PC-9 (cell line): ENCODE results near the gene ZC3H12A. TPM values are rescaled to one million over a fixed set of nuclear protein-coding genes. Genes with fewer than 3 reads are reported as not detected.
A peak's percentile ranks its signal among the peaks of the same experiment; 100 is the strongest.

Experiments used
- BruUV-seq: library from RNA; stranded (reverse); fragments of 400-500 nt; replicated peaks from 2 replicates; lab custom pipeline; 2021; lab: Mats Ljungman, UMichigan
- CTCF ChIA-PET: fragments of 300-600 bp; sonication (Branson Sonifier 250); formaldehyde crosslinking; loops from one replicate; lab custom pipeline; 2022; ENCODE audit warnings: antibody characterized with exemption; lab: Charles Lee
- POLR2A ChIA-PET: fragments of 300-600 bp; sonication (Branson Sonifier 250); formaldehyde crosslinking; loops from one replicate; lab custom pipeline; 2022; ENCODE audit warnings: antibody characterized with exemption; ENCODE audit not compliant: unreplicated experiment; lab: Charles Lee
- DNase-seq, 2 experiments: peaks; one replicate each; pipeline versions ENCODE4 v3.0.0 to v3.0.0-alpha.2; 2015 to 2022; ENCODE audit warnings: mixed read lengths in 1 of 2
- H2AFZ ChIP-seq: fragments of 200-600 bp; sonication (generic); 2 replicates; pipeline ENCODE4 v1.8.1; 2017; ENCODE audit warnings: antibody characterized with exemption
- H3F3A ChIP-seq: fragments of 200-600 bp; sonication (generic); 2 replicates; pipeline ENCODE4 v1.8.1; 2017; ENCODE audit warnings: antibody characterized with exemption, mild to moderate bottlenecking, low read depth; ENCODE audit not compliant: insufficient read depth
- H3K27ac ChIP-seq: fragments of 200-600 bp; sonication (generic); 2 replicates; pipeline ENCODE4 v1.6.1; 2016; ENCODE audit warnings: mixed run types
- H3K27me3 ChIP-seq: fragments of 200-600 bp; sonication (generic); 2 replicates; pipeline ENCODE4 v1.6.1; 2016; ENCODE audit warnings: low read depth, mixed run types; ENCODE audit not compliant: insufficient read depth
- H3K36me3 ChIP-seq: fragments of 200-600 bp; sonication (generic); 2 replicates; pipeline ENCODE4 v1.6.1; 2016; ENCODE audit warnings: low read depth, mixed run types
- H3K4me1 ChIP-seq: fragments of 200-600 bp; sonication (generic); replicated peaks from 2 replicates; pipeline ENCODE4 v1.6.1; 2016; ENCODE audit warnings: mixed run types; ENCODE audit not compliant: insufficient read depth
- H3K4me2 ChIP-seq: fragments of 200-600 bp; sonication (generic); 2 replicates; pipeline ENCODE4 v1.6.1; 2017; ENCODE audit warnings: mixed run types
- H3K4me3 ChIP-seq: fragments of 200-600 bp; sonication (generic); 2 replicates; pipeline ENCODE4 v1.6.1; 2016; ENCODE audit warnings: mixed run types
- H3K79me2 ChIP-seq: fragments of 200-600 bp; sonication (generic); 2 replicates; pipeline ENCODE4 v1.6.1; 2017; ENCODE audit warnings: low read depth, mixed run types
- H3K9me2 ChIP-seq: fragments of 200-600 bp; sonication (generic); 2 replicates; pipeline ENCODE4 v1.8.1; 2017; ENCODE audit warnings: mild to moderate bottlenecking; ENCODE audit not compliant: insufficient read depth
- H3K9me3 ChIP-seq: fragments of 200-600 bp; sonication (generic); 2 replicates; pipeline ENCODE4 v1.8.1; 2016; ENCODE audit warnings: low read depth; ENCODE audit not compliant: insufficient read depth
- H4K20me1 ChIP-seq: fragments of 200-600 bp; sonication (generic); 2 replicates; pipeline ENCODE4 v1.8.1; 2017; ENCODE audit not compliant: insufficient read depth
- CTCF ChIP-seq: fragments of 200-600 bp; sonication (generic); conservative IDR thresholded peaks from 2 replicates; pipeline ENCODE4 v1.6.1; 2017; ENCODE audit warnings: mixed run types, antibody characterized with exemption, mild to moderate bottlenecking, moderate library complexity
- EZH2 ChIP-seq: fragments of 200-600 bp; sonication (generic); IDR thresholded peaks from 2 replicates; pipeline ENCODE4 v1.8.0; 2017; ENCODE audit warnings: antibody characterized with exemption, low read depth
- intact Hi-C: fragments of 100-400 bp; cut with micrococcal nuclease; formaldehyde crosslinking; loops from one replicate; pipeline ENCODE4 v1.10.0; 2022; ENCODE audit not compliant: unreplicated experiment
- total RNA-seq: library from RNA; stranded (reverse); gene quantifications from 2 replicates; pipeline ENCODE4 v1.2.3, GENCODE V29; 2021

ZC3H12A gene
- total RNA-seq, 1 experiment from 2014 or later: 18.7 TPM

- DNase-seq: peak in 1 of 2 experiments; percentile 70
- Histone ChIP-seq H3K27ac (no peak overlapping the region), H4K20me1 (no peaks in the 10 kb centered on the region), H3K4me3 (no peak overlapping the region), H3K36me3 (no peaks in the 10 kb centered on the region), H3K9me3 (no peaks in the 10 kb centered on the region), H3K4me1 (no peaks in the 10 kb centered on the region), H3F3A (no peaks in the 10 kb centered on the region), H3K4me2 (no peak overlapping the region), H3K9me2 (no peaks in the 10 kb centered on the region), H3K27me3 (peaks cover 60% of the 10 kb centered on the region), H2AFZ (no peak overlapping the region), H3K79me2 (no peaks in the 10 kb centered on the region)
- POLR2A ChIA-PET: interaction anchor here (0.5 kb wide), 1 partner anchor 100 kb away, joined by 3 read pairs; no protein-coding TSS in a partner anchor
- CTCF ChIA-PET: interaction anchor here (0.5 to 1.2 kb wide), 7 partner anchors 15 to 985 kb away, joined by 3 to 7 read pairs (median 3); no protein-coding TSS in a partner anchor
- intact Hi-C loops: loop anchor here (1.0 to 5.0 kb wide), 3 partner anchors 731 to 882 kb away; no protein-coding TSS in a partner anchor
- no TSS peak for BruUV-seq
- no peak for TF ChIP-seq EZH2
- peak; percentile 98 for TF ChIP-seq CTCF
Observed at GRCh38 chr1:37434292-37435225, 39.8 kb upstream of the ZC3H12A start.

DNA sequence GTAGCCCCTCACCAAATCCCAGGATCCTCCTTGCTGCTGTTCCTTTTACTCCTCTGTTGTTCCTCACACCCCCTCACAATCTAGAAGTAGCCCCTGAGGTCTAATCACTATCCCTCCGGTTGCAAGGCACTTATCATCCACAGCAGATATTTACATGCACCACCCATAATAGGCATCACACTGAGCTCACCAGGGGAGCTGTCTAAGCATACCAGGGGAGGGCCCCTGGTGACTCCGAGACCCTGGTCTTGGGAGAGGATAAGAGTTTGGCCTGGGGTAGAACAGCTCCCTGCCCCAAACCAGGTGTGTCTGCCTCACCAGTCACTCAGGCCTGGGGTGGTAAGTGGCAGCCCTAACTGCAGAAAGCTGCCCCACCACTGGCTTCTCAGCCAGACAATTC is 37.3 kb upstream of the ZC3H12A start:
- Histone ChIP-seq H3K4me1 (no peaks in the 10 kb centered on the region), H3K27ac (no peak overlapping the region), H3K4me3 (no peak overlapping the region), H3F3A (no peaks in the 10 kb centered on the region), H3K9me3 (no peaks in the 10 kb centered on the region), H3K4me2 (no peak overlapping the region), H3K27me3 (peaks cover 38% of the 10 kb centered on the region), H4K20me1 (no peaks in the 10 kb centered on the region), H3K79me2 (no peaks in the 10 kb centered on the region), H2AFZ (no peak overlapping the region), H3K9me2 (no peaks in the 10 kb centered on the region), H3K36me3 (no peaks in the 10 kb centered on the region)
- CTCF ChIA-PET: interaction anchor here (0.6 kb wide), 1 partner anchor 21 kb away, joined by 3 read pairs; no protein-coding TSS in a partner anchor
- no TSS peak for BruUV-seq
- POLR2A ChIA-PET: no interaction called here
- intact Hi-C loops: no loop called here
- TF ChIP-seq CTCF: no peak
- no peak for TF ChIP-seq EZH2
- no peak for DNase-seq

DNA sequence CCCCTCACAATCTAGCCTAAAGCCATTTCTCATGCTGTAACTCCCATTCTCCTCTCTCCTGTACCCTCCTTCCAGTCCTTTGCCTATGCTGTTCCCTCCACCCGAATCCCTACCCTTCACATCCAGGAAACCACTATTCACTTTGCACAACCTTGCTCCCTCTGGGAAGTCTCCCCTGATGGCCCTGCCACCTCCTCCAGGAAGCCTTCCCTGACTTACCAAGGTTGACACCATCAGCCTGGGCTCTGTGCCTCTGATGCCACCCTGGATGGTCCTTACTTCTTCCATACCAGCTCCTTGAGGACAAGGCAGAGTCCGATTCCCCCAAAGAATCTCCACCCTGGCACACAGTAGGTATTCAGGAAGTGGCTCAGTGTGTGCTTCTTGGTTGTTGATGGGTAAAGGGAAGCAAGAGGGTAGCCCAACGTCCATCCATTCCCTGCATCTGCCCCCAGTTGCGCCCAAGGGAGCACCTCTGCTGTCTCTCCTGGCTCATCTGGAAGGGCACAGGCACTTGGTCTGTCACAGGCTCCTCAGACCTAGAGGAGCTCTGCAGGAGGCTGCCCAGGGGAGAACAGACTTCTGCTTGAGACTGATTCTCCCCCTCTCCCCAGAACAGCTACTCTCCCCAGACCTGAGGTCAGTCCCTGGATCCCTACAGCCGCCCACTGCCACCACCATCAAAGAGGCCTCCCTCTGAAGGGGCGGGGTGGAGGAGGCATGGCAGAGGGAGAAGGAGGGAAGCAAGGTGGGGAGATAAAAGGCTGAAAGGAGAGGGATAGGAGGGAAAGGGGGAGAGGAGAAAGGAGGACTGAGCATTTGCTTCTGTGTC is 36.1 kb upstream of the ZC3H12A start:
- Histone ChIP-seq H3K79me2 (no peaks in the 10 kb centered on the region), H3F3A (no peaks in the 10 kb centered on the region), H4K20me1 (no peaks in the 10 kb centered on the region), H3K9me3 (no peaks in the 10 kb centered on the region), H3K4me1 (no peaks in the 10 kb centered on the region), H3K27me3 (peaks cover 28% of the 10 kb centered on the region), H3K9me2 (no peaks in the 10 kb centered on the region), H3K4me2 (no peak overlapping the region), H3K27ac (no peak overlapping the region), H3K36me3 (no peaks in the 10 kb centered on the region), H2AFZ (no peak overlapping the region), H3K4me3 (no peak overlapping the region)
- no peak for TF ChIP-seq EZH2
- TF ChIP-seq CTCF: no peak
- intact Hi-C loops: no loop called here
- no TSS peak for BruUV-seq
- POLR2A ChIA-PET: no interaction called here
- CTCF ChIA-PET: no interaction called here
- no peak for DNase-seq
